Measurements from ENCODE around the gene PPM1L.
A peak's percentile ranks its signal among the peaks of the same experiment; 100 is the strongest.

DNA sequence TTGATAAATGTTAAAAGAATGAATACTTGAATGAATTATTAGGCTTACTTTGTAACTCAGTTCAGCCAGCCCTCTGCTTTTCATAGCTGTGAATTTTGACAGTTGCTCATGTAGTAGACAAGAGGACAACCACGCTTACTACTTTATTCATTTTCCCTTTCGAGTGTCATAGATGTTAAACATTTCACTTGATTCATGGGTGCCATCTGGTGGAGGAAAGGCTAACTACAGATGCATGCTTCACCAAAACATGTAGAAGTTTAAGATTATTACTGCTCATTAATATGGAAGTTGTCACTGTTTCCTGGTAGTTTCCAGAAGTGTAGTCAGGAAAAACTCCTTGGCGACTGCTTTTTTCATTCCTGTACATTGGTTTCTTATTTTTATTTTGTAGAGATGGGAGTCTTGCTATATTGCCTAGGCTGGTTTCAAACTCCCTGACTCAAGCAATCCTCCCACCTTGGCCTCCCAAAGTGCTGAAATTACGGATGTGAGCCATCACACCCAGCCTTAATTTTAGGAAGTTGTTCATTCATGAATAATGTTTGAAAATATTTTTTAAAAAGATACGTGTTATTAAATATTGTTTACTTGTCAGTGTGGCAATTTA is 186.0 kb downstream of the PPM1L start:
- TF ChIP-seq YY1 (IDR thresholded peaks at IDR 0.05; ENCODE audit: extremely low read depth, insufficient replicate concordance, low read depth, low read length) (no peak), CTCF (IDR thresholded peaks at IDR 0.05 in 2 of 3, conservative IDR thresholded peaks at IDR 0.05 in 1 of 3; ENCODE audit: borderline replicate concordance in 1 of 3, insufficient read depth in 1 of 3, low read depth in 2 of 3, low read length in 2 of 3) (peak; percentile 74 to 79 (median 75)), CEBPB (IDR thresholded peaks at IDR 0.05; ENCODE audit: low read depth) (no peak), TCF7L2 (IDR thresholded peaks at IDR 0.05; ENCODE audit: borderline replicate concordance, extremely low read depth, insufficient read depth, insufficient read length) (no peak), POLR2A (IDR thresholded peaks at IDR 0.05; ENCODE audit: borderline replicate concordance, extremely low read depth, insufficient read depth, insufficient read length) (no peak)
- TF ChIP-seq, protein P1, sequence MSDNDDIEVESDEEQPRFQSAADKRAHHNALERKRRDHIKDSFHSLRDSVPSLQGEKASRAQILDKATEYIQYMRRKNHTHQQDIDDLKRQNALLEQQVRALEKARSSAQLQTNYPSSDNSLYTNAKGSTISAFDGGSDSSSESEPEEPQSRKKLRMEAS (IDR thresholded peaks at IDR 0.05): no peak
- TF ChIP-seq, protein P2, sequence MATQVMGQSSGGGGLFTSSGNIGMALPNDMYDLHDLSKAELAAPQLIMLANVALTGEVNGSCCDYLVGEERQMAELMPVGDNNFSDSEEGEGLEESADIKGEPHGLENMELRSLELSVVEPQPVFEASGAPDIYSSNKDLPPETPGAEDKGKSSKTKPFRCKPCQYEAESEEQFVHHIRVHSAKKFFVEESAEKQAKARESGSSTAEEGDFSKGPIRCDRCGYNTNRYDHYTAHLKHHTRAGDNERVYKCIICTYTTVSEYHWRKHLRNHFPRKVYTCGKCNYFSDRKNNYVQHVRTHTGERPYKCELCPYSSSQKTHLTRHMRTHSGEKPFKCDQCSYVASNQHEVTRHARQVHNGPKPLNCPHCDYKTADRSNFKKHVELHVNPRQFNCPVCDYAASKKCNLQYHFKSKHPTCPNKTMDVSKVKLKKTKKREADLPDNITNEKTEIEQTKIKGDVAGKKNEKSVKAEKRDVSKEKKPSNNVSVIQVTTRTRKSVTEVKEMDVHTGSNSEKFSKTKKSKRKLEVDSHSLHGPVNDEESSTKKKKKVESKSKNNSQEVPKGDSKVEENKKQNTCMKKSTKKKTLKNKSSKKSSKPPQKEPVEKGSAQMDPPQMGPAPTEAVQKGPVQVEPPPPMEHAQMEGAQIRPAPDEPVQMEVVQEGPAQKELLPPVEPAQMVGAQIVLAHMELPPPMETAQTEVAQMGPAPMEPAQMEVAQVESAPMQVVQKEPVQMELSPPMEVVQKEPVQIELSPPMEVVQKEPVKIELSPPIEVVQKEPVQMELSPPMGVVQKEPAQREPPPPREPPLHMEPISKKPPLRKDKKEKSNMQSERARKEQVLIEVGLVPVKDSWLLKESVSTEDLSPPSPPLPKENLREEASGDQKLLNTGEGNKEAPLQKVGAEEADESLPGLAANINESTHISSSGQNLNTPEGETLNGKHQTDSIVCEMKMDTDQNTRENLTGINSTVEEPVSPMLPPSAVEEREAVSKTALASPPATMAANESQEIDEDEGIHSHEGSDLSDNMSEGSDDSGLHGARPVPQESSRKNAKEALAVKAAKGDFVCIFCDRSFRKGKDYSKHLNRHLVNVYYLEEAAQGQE (IDR thresholded peaks at IDR 0.05; ENCODE audit: low read depth): no peak

Measured in HCT116 (cell line).